HAP-1 (cell line): ENCODE measurements around the gene OSTF1.

Source experiments
- DNase-seq, 2 experiments: peaks; one replicate each; pipeline ENCODE4 v3.0.0-alpha.2; 2016 to 2020; ENCODE audit warnings: low spot score in 2 of 2
- H3K27me3 ChIP-seq: fragments of 250-450 bp; sonication (Bioruptor Pico); 2 replicates; pipeline ENCODE4 v1.5.1; 2020; ENCODE audit warnings: low read depth, mild to moderate bottlenecking, moderate library complexity
- H3K36me3 ChIP-seq: fragments of 250-450 bp; sonication (Bioruptor Pico); replicated peaks from 2 replicates; pipeline ENCODE4 v1.5.1; 2020; ENCODE audit warnings: mild to moderate bottlenecking
- H3K4me1 ChIP-seq: fragments of 250-450 bp; sonication (Bioruptor Pico); 2 replicates; pipeline ENCODE4 v1.5.1; 2020; ENCODE audit warnings: mild to moderate bottlenecking
- H3K4me3 ChIP-seq: fragments of 250-450 bp; sonication (Bioruptor Pico); 2 replicates; pipeline ENCODE4 v1.5.1; 2020; ENCODE audit warnings: mild to moderate bottlenecking, moderate library complexity
- H3K9me3 ChIP-seq: fragments of 250-450 bp; sonication (Bioruptor Pico); 2 replicates; pipeline ENCODE4 v1.5.1; 2020; ENCODE audit warnings: mild to moderate bottlenecking, moderate library complexity
- in situ Hi-C: fragments of 300-500 bp; cut with MboI; formaldehyde crosslinking; loops from 3 replicates; pipeline ENCODE4 v1.14.3; 2020; ENCODE audit warnings: low sequenced_read_pairs, inconsistent platforms, mixed read lengths

Gene OSTF1

GRCh38 chr9:75120686-75121085, 32.4 kb downstream of the OSTF1 start:
- Histone ChIP-seq H3K36me3 (no peaks in the 10 kb centered on the region), H3K4me1 (no peaks in the 10 kb centered on the region), H3K9me3 (no peaks in the 10 kb centered on the region), H3K27me3 (no peaks in the 10 kb centered on the region), H3K4me3 (no peak overlapping the region)
- DNase-seq = no peak
- in situ Hi-C loops = no loop called here

DNA sequence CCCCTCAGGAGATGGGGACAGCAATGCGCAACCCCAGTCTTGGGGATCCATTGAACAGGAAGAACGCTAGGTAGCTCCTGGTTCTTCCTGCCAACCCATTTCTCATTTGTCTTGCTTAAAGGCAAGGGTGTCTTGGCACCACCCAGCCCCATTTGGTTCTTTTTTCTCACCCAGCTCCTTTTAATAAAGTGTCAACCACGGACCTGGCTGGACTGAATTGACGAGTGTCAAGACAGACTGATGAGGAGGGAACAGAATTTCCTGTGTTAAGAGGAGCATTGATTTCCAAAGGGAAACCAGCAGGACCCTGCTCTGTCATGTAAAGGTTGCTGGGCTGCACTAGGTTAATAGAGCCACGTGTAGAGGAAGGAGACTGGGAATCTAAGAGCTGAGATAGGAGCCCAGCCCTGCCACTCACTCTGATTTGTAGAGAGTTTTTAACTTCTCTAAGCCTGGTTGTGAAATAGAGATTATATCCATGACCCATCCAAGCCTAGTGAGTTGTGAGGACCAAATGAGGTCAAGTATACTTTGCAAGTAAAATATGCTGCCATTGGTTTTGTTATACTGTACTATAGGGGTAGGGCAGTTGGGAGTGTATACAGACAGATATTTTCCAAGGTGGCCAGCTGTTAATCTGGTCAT, 33.7 kb downstream of the OSTF1 start:
- H3K27me3 ChIP-seq = no peaks in the 10 kb centered on the region
- in situ Hi-C loops = no loop called here
- H3K4me1 ChIP-seq = no peaks in the 10 kb centered on the region; the same call in 1 of the 2 replicates
- H3K4me3 ChIP-seq = no peak overlapping the region
- no peaks in the 10 kb centered on the region for H3K36me3 ChIP-seq
- H3K9me3 ChIP-seq = no peaks in the 10 kb centered on the region
- no peak for DNase-seq

DNA sequence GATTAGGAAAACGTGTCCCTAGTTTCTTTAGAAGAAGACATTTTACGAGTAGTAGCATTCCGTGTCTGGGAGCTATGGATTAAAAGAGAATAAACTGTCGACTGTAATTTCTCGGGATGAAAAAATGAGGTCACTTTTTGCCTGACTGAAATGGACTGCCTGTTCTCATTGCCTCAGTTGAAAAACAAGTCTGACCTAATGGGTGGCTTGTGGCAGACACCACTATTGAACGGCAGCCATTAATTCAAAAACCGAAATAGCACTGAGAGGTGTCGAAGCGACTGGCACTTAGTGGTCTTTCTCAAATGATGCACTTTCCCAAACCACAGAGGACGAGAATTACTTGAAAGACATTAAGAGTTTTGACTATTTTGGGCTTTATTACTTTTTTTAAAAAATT, 35.4 kb downstream of the OSTF1 start:
- no peak overlapping the region for H3K4me3 ChIP-seq
- in situ Hi-C loops = no loop called here
- no peaks in the 10 kb centered on the region for H3K9me3 ChIP-seq
- H3K27me3 ChIP-seq = no peaks in the 10 kb centered on the region
- DNase-seq = no peak
- no peaks in the 10 kb centered on the region for H3K36me3 ChIP-seq
- no peaks in the 10 kb centered on the region; the same call in 1 of the 2 replicates for H3K4me1 ChIP-seq

DNA sequence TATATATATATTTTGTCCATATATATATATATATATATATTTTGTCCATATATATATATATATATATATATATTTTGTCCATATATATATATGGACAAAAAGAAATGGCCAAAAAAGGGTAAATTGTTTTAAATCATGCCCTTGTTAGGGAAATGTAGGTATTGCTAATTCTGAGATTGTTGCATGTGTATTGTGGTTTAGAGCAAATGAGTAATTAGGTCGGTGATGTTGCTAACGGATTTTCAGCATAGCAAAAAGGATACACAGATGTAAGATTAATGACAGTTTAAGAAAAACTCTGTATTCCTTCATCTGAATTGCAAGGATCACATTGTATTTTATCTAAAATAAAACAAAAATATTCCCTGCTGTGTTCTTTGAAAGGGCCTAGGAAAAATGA, 40.2 kb downstream of the OSTF1 start:
- Histone ChIP-seq H3K27me3 (no peaks in the 10 kb centered on the region), H3K9me3 (no peaks in the 10 kb centered on the region), H3K4me3 (no peak overlapping the region), H3K36me3 (no peaks in the 10 kb centered on the region; the same call in 1 of the 2 replicates), H3K4me1 (no peaks in the 10 kb centered on the region; the same call in 1 of the 2 replicates)
- DNase-seq = no peak
- in situ Hi-C loops = no loop called here

DNA sequence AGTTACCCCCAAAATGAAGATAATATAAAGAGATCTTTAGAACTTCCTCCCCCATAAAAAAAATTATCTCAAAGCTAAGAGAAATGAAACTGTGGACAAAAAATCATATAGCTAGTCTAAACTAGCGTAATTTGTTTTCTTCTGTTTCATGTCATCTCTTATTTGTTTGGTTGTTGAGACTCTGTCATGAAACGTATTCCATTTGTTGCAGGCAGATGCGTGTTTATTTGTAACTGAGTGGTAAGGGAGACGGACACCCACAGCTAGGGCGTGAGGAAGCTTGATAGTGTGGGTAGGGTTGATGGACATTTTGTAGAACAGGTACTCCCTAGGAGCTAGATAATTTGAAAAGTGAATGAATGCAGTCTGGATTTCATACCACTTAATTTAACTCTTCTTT, 41.9 kb downstream of the OSTF1 start:
- in situ Hi-C loops = loop anchor here (10.0 kb wide), 1 partner anchor 55 kb away; no protein-coding TSS in a partner anchor
- DNase-seq = no peak

GRCh38 chr9:75130621-75131230, 42.4 kb downstream of the OSTF1 start:
- Histone ChIP-seq H3K9me3 (no peaks in the 10 kb centered on the region), H3K4me3 (no peak overlapping the region), H3K27me3 (no peaks in the 10 kb centered on the region), H3K36me3 (no peaks in the 10 kb centered on the region; the same call in 1 of the 2 replicates), H3K4me1 (no peaks in the 10 kb centered on the region; the same call in 1 of the 2 replicates)
- no peak for DNase-seq
- in situ Hi-C loops = loop anchor here (10.0 kb wide), 1 partner anchor 56 kb away; no protein-coding TSS in a partner anchor

More for the DNA sequence above, 41.9 kb downstream of the OSTF1 start:
- H3K36me3 ChIP-seq = no peaks in the 10 kb centered on the region; the same call in 1 of the 2 replicates
- no peaks in the 10 kb centered on the region; the same call in 1 of the 2 replicates for H3K4me1 ChIP-seq
- no peak overlapping the region for H3K4me3 ChIP-seq
- no peaks in the 10 kb centered on the region for H3K27me3 ChIP-seq
- H3K9me3 ChIP-seq = no peaks in the 10 kb centered on the region

DNA sequence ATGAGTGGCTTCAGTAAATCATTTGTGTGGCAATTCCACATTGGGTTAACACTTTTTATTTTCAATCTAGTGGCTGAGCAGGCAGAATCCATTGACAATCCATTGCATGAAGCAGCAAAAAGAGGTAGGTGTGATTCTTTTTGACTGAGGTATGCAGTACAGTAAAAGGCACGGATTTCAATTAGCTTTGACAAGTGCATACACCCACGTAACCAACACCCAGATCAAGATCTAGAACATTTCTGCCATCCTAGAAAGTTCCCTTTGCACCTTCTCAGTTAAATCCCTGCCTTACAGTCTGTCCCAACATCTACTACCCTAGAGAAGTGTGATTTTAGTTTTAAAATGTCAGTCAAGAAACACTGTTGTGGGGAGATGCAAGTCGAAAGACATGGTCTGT, 43.4 kb downstream of the OSTF1 start:
- H3K4me1 ChIP-seq = no peaks in the 10 kb centered on the region; the same call in 1 of the 2 replicates
- in situ Hi-C loops = loop anchor here (10.0 kb wide), 1 partner anchor 57 kb away; no protein-coding TSS in a partner anchor
- no peaks in the 10 kb centered on the region for H3K27me3 ChIP-seq
- no peaks in the 10 kb centered on the region; the same call in 1 of the 2 replicates for H3K36me3 ChIP-seq
- DNase-seq = no peak
- H3K4me3 ChIP-seq = no peak overlapping the region
- H3K9me3 ChIP-seq = no peaks in the 10 kb centered on the region

DNA sequence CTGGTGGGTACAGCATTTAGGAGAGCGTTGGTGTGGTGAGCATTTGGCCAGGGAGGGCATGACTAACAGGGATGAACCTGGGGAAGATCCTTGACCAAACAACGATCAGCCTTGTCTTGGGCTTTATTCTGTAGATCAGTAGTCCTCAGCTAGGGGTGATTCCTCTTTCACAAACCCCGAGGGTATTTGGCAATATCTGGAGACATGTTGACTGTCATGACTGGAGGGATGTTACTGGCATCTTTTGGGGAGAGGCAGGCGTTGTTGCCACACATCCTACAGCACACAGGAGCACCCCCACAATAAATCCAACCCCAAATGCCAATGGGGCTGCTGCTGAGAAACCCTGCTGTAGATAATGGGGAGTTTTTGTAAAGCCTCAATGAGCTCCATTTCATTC, 43.9 kb downstream of the OSTF1 start:
- DNase-seq = no peak
- Histone ChIP-seq H3K36me3 (no peaks in the 10 kb centered on the region; the same call in 1 of the 2 replicates), H3K9me3 (no peaks in the 10 kb centered on the region), H3K27me3 (no peaks in the 10 kb centered on the region), H3K4me1 (no peaks in the 10 kb centered on the region), H3K4me3 (no peak overlapping the region)
- in situ Hi-C loops = loop anchor here (10.0 kb wide), 1 partner anchor 57 kb away; no protein-coding TSS in a partner anchor

DNA sequence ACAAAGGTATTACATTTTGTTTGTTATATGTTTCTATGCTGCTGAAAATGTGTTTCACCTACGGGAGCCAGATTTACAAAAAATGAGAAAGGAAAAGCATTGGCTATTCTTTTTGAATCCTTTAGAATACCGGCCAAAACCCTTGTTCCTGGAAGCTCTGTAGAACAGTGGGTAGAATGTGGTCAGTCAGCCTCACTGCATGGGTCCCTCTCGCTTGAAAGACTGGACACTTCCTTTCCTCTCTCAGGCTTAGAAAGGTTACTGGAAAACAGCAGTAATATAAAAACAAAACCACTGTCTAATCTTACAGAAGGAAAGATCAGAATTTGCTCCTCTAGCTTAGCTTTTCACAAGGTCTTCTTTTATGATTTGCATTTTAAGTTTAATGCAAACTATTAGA, 45.1 kb downstream of the OSTF1 start:
- H3K4me3 ChIP-seq = no peak overlapping the region
- H3K9me3 ChIP-seq = no peaks in the 10 kb centered on the region
- H3K36me3 ChIP-seq = no peaks in the 10 kb centered on the region; the same call in 1 of the 2 replicates
- H3K4me1 ChIP-seq = no peaks in the 10 kb centered on the region
- in situ Hi-C loops = loop anchor here (10.0 kb wide), 1 partner anchor 59 kb away; no protein-coding TSS in a partner anchor
- no peak for DNase-seq
- H3K27me3 ChIP-seq = no peaks in the 10 kb centered on the region

DNA sequence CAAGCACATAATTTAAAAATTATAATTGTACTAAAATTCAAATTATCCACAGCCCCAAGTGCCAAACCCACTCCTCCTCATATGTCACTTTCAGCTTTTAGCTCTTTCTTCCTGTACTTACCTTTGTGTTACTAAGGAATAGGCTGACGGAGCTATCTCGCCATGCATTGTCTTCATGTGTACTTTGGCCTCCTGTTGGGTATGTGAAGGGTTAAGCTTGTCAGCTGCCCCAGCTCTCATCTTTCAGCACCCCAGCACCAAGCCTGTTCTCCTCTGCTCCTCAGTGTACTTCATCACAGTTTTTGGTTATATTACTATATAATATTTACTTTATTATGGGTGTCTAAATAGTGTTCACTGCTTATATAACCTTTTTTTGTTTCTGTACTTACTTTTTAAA, 46.2 kb downstream of the OSTF1 start:
- no peaks in the 10 kb centered on the region for H3K9me3 ChIP-seq
- H3K27me3 ChIP-seq = no peaks in the 10 kb centered on the region
- H3K4me1 ChIP-seq = no peaks in the 10 kb centered on the region; the same call in 1 of the 2 replicates
- no peaks in the 10 kb centered on the region; the same call in 1 of the 2 replicates for H3K36me3 ChIP-seq
- in situ Hi-C loops = loop anchor here (10.0 kb wide), 1 partner anchor 60 kb away; no protein-coding TSS in a partner anchor
- no peak for DNase-seq
- H3K4me3 ChIP-seq = no peak overlapping the region

GRCh38 chr9:75138260-75139040, 50.1 kb downstream of the OSTF1 start:
- Histone ChIP-seq H3K27me3 (no peaks in the 10 kb centered on the region), H3K4me3 (no peak overlapping the region), H3K4me1 (peaks cover 11% of the 10 kb centered on the region), H3K36me3 (no peaks in the 10 kb centered on the region), H3K9me3 (no peaks in the 10 kb centered on the region)
- DNase-seq = no peak
- in situ Hi-C loops = loop anchor here (10.0 kb wide), 1 partner anchor 64 kb away; no protein-coding TSS in a partner anchor

DNA sequence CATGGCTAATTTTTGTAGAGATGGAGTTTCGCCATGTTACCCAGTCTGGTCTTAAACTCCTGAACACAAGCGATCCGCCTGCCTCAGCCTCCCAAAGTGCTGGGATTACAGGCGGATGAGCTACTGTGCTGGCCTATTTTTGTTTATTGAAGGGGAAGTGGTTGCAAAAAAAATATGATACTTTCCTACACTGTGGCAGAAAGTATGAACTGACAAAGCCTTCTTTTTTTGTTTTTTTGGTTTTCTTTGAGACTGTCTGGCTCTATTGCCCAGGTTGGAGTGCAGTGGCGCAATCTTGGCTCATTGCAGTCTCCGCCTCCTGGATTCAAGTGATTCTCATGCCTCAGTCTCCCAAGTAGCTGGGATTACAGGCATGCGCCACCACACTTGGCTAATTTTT, 50.9 kb downstream of the OSTF1 start:
- H3K9me3 ChIP-seq = no peaks in the 10 kb centered on the region
- H3K36me3 ChIP-seq = no peaks in the 10 kb centered on the region
- peaks cover 11% of the 10 kb centered on the region for H3K4me1 ChIP-seq
- in situ Hi-C loops = loop anchor here (10.0 kb wide), 1 partner anchor 64 kb away; no protein-coding TSS in a partner anchor
- no peak for DNase-seq
- no peak overlapping the region for H3K4me3 ChIP-seq
- H3K27me3 ChIP-seq = no peaks in the 10 kb centered on the region

- Histone ChIP-seq H3K36me3 (no peaks in the 10 kb centered on the region), H3K9me3 (no peaks in the 10 kb centered on the region), H3K27me3 (no peaks in the 10 kb centered on the region), H3K4me3 (no peak overlapping the region), H3K4me1 (peaks cover 11% of the 10 kb centered on the region)
- peak; percentile 85 to 93 for DNase-seq
- in situ Hi-C loops = no loop called here
Measured at GRCh38 chr9:75140261-75140660, 51.9 kb downstream of the OSTF1 start.
